NCI-H82 (cell line): Measurements from ENCODE around the gene RAB4A.

Source experiments
- DNase-seq: peaks from one replicate; lab custom pipeline; 2025; lab: John Stamatoyannopoulos, UW

The RAB4A gene

GRCh38 chr1:229270547-229271447 lies at the start of gene RAB4A:
RAB4A (plus strand) TSS chr1:229271111; CDS start chr1:229271340, 229 bp downstream.
- DNase-seq = peak; percentile 90

- no peak for DNase-seq
These were observed 48.8 kb upstream of the RAB4A start for GRCh38 chr1:229222081-229222480.

- DNase-seq = no peak
These were observed 47.4 kb upstream of the RAB4A start for GRCh38 chr1:229223498-229223897.

- no peak for DNase-seq
These were observed 46.6 kb upstream of the RAB4A start for GRCh38 chr1:229224308-229224707.

GRCh38 chr1:229225331-229225782 lies 45.6 kb upstream of the RAB4A start:
- DNase-seq = no peak

- no peak for DNase-seq
These were observed 44.1 kb upstream of the RAB4A start for GRCh38 chr1:229226796-229227195.

GRCh38 chr1:229227298-229227919 lies 43.5 kb upstream of the RAB4A start:
- peak; percentile 95 for DNase-seq

- no peak for DNase-seq
These were observed 42.4 kb upstream of the RAB4A start for GRCh38 chr1:229228522-229228921.

- no peak for DNase-seq
These were observed 41.7 kb upstream of the RAB4A start for GRCh38 chr1:229229137-229229720.

- peak; percentile 44 for DNase-seq
These were observed 41.2 kb upstream of the RAB4A start for GRCh38 chr1:229229721-229230139.

GRCh38 chr1:229230140-229230892 lies 40.6 kb upstream of the RAB4A start:
- DNase-seq = no peak

GRCh38 chr1:229230893-229231753 lies 39.8 kb upstream of the RAB4A start:
- no peak for DNase-seq

- peak; percentile 15 for DNase-seq
These were observed 39.2 kb upstream of the RAB4A start for GRCh38 chr1:229231754-229232119.

GRCh38 chr1:229234870-229235472 lies 35.9 kb upstream of the RAB4A start:
- no peak for DNase-seq

GRCh38 chr1:229237320-229237719 lies 33.6 kb upstream of the RAB4A start:
- DNase-seq = no peak

GRCh38 chr1:229238231-229238630 lies 32.7 kb upstream of the RAB4A start:
- no peak for DNase-seq

- no peak for DNase-seq
These were observed 32.1 kb upstream of the RAB4A start for GRCh38 chr1:229238674-229239415.

GRCh38 chr1:229240532-229240931 lies 30.4 kb upstream of the RAB4A start:
- DNase-seq = no peak

GRCh38 chr1:229241390-229241789 lies 29.5 kb upstream of the RAB4A start:
- no peak for DNase-seq

GRCh38 chr1:229243638-229244037 lies 27.3 kb upstream of the RAB4A start:
- DNase-seq = no peak
